ENCODE results near the gene ARPP21.

The ARPP21 gene

DNA sequence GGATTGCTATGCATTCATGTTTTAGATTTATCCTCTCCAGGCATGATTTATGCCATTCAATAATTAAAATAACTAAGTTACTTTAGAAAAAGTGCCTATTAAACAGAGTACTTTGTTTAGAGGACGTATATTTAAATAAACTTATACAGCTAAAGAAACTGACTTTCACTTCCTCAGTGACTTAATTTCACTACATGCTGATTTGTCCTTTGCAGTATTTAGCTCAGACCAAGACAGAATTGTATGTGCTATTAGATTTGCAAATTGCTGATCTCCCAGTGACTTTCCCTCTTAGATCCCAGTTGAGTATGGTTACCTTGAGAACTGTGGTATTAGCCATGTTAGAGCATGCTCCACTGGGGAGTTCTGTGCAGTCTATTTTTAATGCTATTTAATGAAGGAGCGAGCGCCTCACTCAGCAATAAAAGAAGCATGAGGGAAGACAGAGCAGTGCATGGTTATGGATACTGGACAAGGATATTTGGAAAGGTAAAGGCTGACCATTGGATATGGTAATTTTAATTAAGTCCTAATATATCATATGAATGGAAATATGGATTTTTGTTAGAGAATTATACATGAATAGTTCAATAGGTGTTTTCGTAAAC is 2.7 kb downstream of the ARPP21 start:
- DNase-seq (ENCODE audit: low read depth in 2 of 2) = no peak

GRCh38 chr3:35643495-35643894 is 4.2 kb downstream of the ARPP21 start:
- no peak for DNase-seq (ENCODE audit: low read depth in 2 of 2)

DNA sequence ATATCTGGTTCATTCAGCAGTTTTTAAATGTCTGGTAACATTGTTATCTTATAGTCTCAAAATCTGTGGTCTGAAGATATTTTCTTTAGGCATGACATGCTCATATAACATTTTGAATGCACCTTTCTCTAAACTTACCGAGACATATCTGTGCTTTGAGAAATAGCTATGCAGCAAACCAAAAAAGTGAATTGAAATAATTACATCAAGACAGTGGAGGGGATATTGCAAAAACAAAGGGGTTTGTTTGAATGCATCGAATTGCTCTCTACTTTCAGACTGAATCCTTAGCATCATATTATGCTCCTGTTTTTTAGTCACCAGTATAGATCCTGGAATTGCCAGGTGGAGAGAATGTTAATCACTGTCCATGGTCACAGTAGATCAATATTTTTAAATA is 5.1 kb downstream of the ARPP21 start:
- DNase-seq (ENCODE audit: low read depth in 2 of 2) = no peak

DNA sequence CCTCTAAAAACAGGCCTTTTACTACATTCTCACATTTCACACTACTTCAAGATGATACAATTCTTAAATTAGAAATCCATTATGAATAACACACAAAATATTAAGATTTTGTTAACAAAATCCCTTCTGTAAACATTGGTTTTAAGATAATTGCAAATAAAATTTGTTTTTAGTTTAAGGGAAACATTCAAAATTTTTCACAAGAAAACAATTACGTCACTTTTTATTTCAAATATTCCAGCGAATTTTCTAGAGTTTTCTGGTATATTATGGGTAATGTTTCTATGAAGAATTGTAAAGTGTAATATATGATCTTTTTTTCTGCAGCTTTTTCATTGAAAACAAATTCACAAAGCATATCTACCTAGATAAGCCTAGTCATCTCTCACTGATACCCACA is 5.9 kb downstream of the ARPP21 start:
- no peak for DNase-seq (ENCODE audit: low read depth in 2 of 2)

GRCh38 chr3:35646081-35646480 is 6.8 kb downstream of the ARPP21 start:
- DNase-seq (ENCODE audit: low read depth in 2 of 2) = no peak

- no peak for DNase-seq (ENCODE audit: low read depth in 2 of 2)
Measured at GRCh38 chr3:35647461-35647860, 8.1 kb downstream of the ARPP21 start.

DNA sequence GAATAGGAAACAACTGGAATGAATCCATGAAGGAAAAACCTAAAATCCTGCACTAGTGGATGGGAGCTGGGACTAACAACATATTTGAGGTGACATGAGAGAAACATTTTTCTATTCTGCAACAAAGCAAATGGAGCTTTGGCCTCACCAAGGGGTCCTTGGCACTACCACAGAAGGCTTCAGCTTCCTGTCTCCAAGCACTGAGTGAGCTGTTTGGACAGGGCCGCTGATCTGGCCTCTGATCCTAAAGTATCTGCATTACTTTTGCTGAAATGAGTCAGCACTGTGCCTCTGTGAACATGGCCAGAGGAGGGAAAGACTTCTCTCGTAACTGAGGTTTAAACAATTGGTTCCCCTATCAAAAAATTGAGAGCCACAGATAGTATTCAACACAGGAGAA is 9.0 kb downstream of the ARPP21 start:
- DNase-seq (ENCODE audit: low read depth in 2 of 2) = no peak

GRCh38 chr3:35649405-35649804 is 10.1 kb downstream of the ARPP21 start:
- DNase-seq (ENCODE audit: low read depth in 2 of 2) = no peak

- no peak for DNase-seq (ENCODE audit: low read depth in 2 of 2)
Measured at GRCh38 chr3:35651426-35651825, 12.1 kb downstream of the ARPP21 start.

GRCh38 chr3:35651851-35652250 is 12.5 kb downstream of the ARPP21 start:
- no peak for DNase-seq (ENCODE audit: low read depth in 2 of 2)

GRCh38 chr3:35653347-35653746 is 14.0 kb downstream of the ARPP21 start:
- DNase-seq (ENCODE audit: low read depth in 2 of 2) = no peak

GRCh38 chr3:35654476-35654875 is 15.2 kb downstream of the ARPP21 start:
- no peak for DNase-seq (ENCODE audit: low read depth in 2 of 2)

DNA sequence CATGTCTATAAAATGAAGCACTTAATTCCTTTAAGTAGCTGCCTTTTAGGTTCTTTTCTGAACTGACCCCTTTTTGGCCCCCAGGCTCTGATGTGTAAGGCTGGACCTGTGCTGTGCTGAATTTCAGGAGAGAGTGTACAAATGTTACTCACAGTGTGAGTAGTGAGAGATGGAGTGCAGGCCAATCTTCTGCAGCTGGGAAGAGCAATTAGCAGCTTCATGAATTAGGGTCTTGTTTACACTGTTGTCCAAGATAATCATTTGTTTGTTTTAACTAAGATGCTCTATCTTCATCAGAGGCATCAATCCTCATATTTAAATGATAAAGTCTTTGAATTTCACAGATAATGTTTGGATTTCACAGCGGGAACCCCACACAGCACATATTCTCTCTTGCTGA is 19.4 kb downstream of the ARPP21 start:
- no peak for DNase-seq (ENCODE audit: low read depth in 2 of 2)

GRCh38 chr3:35659768-35660167 is 20.4 kb downstream of the ARPP21 start:
- DNase-seq (ENCODE audit: low read depth in 2 of 2) = no peak

- no peak for DNase-seq (ENCODE audit: low read depth in 2 of 2)
Measured at GRCh38 chr3:35663471-35663870, 24.1 kb downstream of the ARPP21 start.

DNA sequence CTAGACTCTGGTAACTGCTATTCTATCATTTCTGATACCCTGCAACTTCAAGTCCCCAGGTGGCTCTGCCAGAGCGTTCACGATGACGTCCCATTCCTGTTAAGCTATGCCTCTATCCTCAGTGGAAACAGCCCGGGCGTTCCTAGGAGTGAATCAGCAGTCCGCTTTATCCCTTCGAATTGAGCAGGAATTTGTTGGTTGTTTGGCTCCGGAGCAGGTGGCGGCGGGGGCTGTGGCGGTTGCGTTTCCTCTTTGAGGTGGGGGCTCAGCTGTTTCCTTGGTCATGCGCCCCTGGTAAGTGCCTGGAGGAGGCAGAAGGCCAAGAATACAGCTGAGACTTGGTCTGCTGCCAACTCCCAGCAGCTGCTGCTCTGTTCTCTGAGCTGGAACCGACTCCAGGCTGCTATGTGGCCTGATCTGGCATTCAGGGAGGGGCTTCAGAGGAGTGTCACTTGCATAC is 25.2 kb downstream of the ARPP21 start:
- no peak for DNase-seq (ENCODE audit: low read depth in 2 of 2)

- no peak for DNase-seq (ENCODE audit: low read depth in 2 of 2)
Measured at GRCh38 chr3:35665390-35666055, 26.2 kb downstream of the ARPP21 start.

- DNase-seq (ENCODE audit: low read depth in 2 of 2) = no peak
Measured at GRCh38 chr3:35666888-35667287, 27.6 kb downstream of the ARPP21 start.

GRCh38 chr3:35670408-35670965 is 31.2 kb downstream of the ARPP21 start:
- no peak for DNase-seq (ENCODE audit: low read depth in 2 of 2)

- DNase-seq (ENCODE audit: low read depth in 2 of 2) = no peak
Measured at GRCh38 chr3:35671483-35671882, 32.2 kb downstream of the ARPP21 start.

- no peak for DNase-seq (ENCODE audit: low read depth in 2 of 2)
Measured at GRCh38 chr3:35673017-35673416, 33.7 kb downstream of the ARPP21 start.

DNA sequence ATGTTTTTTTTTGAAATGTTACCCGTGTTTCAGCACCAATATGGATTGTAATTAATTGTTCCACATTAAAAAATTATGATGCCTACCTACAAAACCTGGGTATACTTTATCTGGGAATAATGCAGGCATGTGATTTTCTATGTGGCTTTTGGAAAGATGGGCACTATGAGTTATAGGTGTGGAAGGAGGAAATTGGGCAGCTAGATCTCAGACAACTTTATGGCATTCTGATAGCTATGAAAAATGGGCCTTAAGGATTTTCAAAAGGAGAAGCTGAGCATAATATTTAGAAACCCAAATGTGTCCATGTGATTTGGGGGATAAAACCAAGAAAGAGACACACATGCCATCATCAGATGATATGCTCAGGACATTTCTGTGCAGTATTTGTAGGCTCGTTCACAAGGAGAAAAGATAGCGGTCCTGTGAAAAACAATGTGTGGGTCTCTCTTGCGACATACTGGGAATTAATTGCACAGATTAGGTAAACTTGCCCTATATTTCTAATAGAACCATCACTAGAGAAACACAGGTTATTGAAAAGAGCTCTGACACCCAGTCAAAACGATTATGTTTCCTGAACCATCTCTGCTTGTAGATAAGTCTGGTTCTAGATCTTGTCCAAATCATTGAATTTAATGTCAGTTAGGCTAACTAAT is 35.3 kb downstream of the ARPP21 start:
- DNase-seq (ENCODE audit: low read depth in 2 of 2) = no peak

DNA sequence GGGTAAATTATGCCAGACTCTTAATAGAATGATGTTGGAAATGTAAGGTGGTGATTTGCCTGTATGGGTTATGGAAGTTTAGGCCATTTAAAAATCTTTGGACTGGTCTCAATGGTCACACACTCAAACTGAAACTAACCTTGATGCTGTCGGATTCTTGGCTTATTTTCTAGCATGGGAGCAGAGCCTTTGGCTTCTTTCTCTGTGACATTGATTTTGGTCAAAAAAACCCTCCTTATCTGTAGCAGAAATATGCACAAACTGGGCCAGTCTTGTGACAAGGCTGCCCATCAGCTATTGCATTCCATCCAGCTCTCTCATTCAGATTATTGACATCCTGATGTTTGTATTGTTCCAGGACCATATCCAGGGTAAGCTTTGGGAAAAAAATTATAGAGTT is 35.9 kb downstream of the ARPP21 start:
- DNase-seq (ENCODE audit: low read depth in 2 of 2) = no peak
